Skeletal muscle tissue (tissue), 4 donors: ENCODE measurements around the gene CDC7. TPM values are rescaled to one million over a fixed set of nuclear protein-coding genes. Genes with fewer than 3 reads are reported as not detected.

Experiments used
- H3K27ac ChIP-seq: one replicate; pipeline ENCODE4 v1.7.0; 2013; ENCODE audit warnings: mild to moderate bottlenecking, low read depth, low read length, inconsistent platforms
- H3K27me3 ChIP-seq, 3 donors: one replicate each; pipeline ENCODE4 v1.7.0; 2013; ENCODE audit warnings: low read length in 3 of 3; ENCODE audit not compliant: control insufficient read depth in 3 of 3, insufficient read depth in 3 of 3
- H3K36me3 ChIP-seq, 3 donors: one replicate each; pipeline ENCODE4 v1.7.0; 2013; ENCODE audit warnings: low read length in 3 of 3; ENCODE audit not compliant: control insufficient read depth in 3 of 3, insufficient read depth in 3 of 3
- H3K4me1 ChIP-seq, 3 donors: one replicate each; pipeline ENCODE4 v1.7.0; 2013; ENCODE audit warnings: low read length in 3 of 3, mild to moderate bottlenecking in 3 of 3; ENCODE audit not compliant: control insufficient read depth in 3 of 3, insufficient read depth in 3 of 3
- H3K4me3 ChIP-seq, 3 donors: one replicate each; pipeline ENCODE4 v1.7.0; 2013; ENCODE audit warnings: low read length in 3 of 3
- H3K9ac ChIP-seq, 3 donors: one replicate each; pipeline ENCODE4 v1.7.0; 2013; ENCODE audit warnings: low read length in 3 of 3, mild to moderate bottlenecking in 3 of 3, moderate library complexity in 2 of 3, low read depth in 1 of 3
- H3K9me3 ChIP-seq, 3 donors: one replicate each; pipeline ENCODE4 v1.7.0; 2013; ENCODE audit warnings: low read length in 3 of 3; ENCODE audit not compliant: control insufficient read depth in 3 of 3
- total RNA-seq: library from RNA; depleted of rRNA; stranded (reverse); fragments of >200 nt; gene quantifications from one replicate; pipeline ENCODE4 v1.2.3, GENCODE V29; 2014
- donor health status: Osteomylitis.

CDC7 gene
- total RNA-seq, 1 donor from 2014 or later: 9.4 TPM

DNA sequence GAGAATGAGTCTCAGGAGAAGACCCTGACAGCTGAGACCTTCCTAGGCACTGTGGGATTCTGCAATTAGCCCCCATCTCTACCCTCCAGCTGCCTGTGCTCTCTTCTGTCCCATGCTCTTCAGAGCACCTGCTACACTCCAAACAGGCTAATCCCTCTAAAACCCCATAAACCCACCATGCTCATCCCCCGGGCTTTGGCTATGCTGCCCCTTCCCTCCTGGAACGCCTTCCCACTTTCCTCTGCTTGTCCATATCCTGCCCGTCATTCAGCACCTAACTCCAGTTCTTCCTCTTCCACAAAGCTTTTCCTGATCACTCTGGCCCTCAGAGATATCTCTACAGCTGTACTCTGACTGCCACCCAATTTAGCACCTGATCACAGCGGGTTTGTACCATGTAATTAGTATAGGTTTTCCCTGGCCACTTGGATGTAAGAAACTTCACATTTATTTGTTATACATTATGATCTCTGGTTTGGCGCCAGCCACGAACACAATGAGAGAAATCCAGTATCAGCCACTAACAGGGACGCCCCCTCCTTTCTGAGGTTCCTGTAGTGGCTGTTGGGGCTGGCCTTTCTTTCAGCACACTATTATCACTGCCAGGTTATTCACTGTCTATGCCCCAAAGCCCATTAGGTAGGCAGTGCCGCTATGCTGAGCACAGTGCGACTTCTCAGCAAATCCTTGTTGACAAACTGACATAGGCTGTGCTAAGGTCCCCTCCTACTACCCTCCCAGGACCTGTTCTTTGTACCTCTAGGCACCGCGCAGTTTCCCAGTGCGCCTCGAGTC lies 45.1 kb downstream of the CDC7 start:
- Histone ChIP-seq H3K27me3 (peaks cover 0 to 9% (median 0%) of the 10 kb centered on the region in 3 donors), H3K36me3 (no peaks in the 10 kb centered on the region), H3K4me3 (no peak overlapping the region), H3K9ac (no peak overlapping the region), H3K4me1 (no peaks in the 10 kb centered on the region), H3K9me3 (no peaks in the 10 kb centered on the region), H3K27ac (no peak overlapping the region)

DNA sequence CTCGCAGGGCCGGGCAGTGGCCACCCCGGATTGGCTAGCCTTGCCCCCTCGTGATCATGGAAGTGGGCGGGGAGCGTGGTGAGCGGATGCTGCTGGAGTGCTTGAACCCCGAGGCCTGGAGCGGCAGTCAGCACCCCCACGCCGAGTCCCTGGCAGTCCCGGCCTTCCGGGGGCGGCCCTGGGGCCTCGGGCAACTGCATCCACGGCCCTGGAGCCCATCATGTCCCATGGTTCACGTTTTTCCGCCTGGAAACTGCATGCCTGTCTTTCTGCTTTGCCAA lies 45.6 kb downstream of the CDC7 start:
- Histone ChIP-seq H3K9me3 (no peaks in the 10 kb centered on the region), H3K36me3 (no peaks in the 10 kb centered on the region)

DNA sequence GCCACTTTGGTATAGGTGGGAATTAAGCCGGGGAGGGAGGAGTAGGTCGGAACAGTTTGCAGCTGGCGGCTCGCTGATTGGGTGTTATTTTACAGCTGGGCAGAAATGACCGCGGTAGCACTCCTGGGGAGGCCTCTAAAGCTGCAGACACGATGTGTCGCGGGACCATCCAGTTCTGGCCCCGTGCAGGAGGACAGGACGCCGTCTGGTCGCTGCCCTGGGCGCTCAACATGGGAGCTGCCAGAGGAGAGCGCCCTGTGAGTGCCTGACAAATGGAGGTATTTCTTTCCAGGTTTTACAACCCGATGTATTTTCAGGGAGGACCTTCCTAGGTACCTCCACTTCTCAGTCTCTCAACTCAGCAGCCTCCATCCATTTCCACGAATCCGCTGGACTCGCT lies 46.2 kb downstream of the CDC7 start:
- no peak overlapping the region for H3K4me3 ChIP-seq

More for the DNA sequence above, 45.6 kb downstream of the CDC7 start:
- Histone ChIP-seq H3K4me1 (no peaks in the 10 kb centered on the region), H3K9ac (no peak overlapping the region), H3K4me3 (no peak overlapping the region), H3K27me3 (peaks cover 0 to 9% (median 0%) of the 10 kb centered on the region in 3 donors), H3K27ac (no peak overlapping the region)

DNA sequence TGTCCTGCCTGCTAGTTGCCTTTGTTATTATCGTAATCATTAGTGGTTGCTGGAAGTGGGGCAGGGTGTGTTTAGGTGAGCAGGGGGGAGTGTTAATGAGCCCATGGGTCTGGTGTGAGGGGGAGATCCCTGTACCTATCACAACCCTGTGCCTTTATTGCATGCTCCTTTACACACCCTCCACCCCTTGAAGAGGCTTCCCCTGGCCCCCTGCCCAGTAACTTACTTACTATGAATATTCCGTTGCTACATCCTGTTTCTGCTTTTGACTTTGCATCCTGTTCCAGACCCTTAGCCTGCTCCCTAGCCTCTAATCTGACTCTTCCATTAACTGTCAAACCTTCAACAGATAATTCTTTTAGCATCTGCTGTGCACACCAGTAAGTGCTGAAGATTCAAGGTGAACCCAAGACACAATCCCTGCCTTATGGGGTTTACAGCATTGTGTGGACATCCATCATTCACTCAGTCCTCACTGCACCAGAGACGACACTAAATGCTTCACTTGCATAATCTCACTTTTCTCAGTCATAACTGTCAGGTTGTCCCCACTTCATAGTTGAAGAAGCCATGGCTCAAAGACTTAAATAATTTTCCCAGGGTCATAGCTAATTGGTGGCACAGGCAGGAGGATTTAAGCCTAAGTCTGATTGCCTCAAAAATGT lies 47.9 kb downstream of the CDC7 start:
- no peak overlapping the region for H3K9ac ChIP-seq
- H3K36me3 ChIP-seq: no peaks in the 10 kb centered on the region
- no peak overlapping the region for H3K4me3 ChIP-seq
- H3K4me1 ChIP-seq: peaks cover 0 to 4% (median 0%) of the 10 kb centered on the region in 3 donors
- H3K9me3 ChIP-seq: no peaks in the 10 kb centered on the region
- H3K27ac ChIP-seq: no peak overlapping the region
- peaks cover 0 to 9% (median 0%) of the 10 kb centered on the region in 3 donors for H3K27me3 ChIP-seq

More for the DNA sequence above, 46.2 kb downstream of the CDC7 start:
- Histone ChIP-seq H3K36me3 (no peaks in the 10 kb centered on the region), H3K9ac (no peak overlapping the region), H3K9me3 (no peaks in the 10 kb centered on the region), H3K27ac (no peak overlapping the region), H3K4me1 (no peaks in the 10 kb centered on the region), H3K27me3 (peaks cover 0 to 9% (median 0%) of the 10 kb centered on the region in 3 donors)

DNA sequence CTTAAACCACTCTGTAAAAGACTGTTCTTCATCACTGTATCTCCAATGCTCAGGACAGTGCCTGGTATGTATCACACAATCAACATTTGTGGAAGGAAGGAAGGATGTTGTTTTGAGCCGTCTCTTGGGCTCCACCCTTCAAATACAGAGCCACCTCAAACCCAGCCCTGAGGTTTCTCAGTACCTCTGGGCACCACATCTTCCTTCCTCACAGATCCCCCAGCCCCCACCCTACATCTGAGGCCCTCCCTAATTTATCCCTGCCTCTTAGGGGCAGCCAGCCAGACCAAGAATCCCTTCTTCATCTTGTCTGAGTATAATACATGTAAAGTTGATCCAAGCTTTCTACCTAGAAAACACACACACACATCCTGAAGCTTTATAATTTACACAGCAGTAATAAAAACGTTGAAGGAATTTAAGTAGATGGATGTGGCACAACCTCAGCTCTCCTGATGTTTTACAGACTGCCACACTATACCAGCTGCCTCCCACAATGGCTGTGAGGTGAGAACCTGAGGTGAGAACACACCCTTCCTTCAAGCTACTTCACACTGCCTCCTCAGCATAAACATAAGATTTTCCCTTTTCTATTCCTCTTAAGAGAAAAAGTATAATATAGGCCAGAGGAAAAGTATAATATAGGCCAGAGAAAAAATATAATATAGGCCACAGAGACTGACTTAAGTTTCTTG lies 48.5 kb downstream of the CDC7 start:
- peaks cover 0 to 9% (median 0%) of the 10 kb centered on the region in 3 donors for H3K27me3 ChIP-seq
- H3K9ac ChIP-seq: no peak overlapping the region
- peaks cover 0 to 4% (median 0%) of the 10 kb centered on the region in 3 donors for H3K4me1 ChIP-seq
- H3K9me3 ChIP-seq: no peaks in the 10 kb centered on the region
- no peak overlapping the region for H3K27ac ChIP-seq
- no peak overlapping the region for H3K4me3 ChIP-seq
- no peaks in the 10 kb centered on the region for H3K36me3 ChIP-seq

DNA sequence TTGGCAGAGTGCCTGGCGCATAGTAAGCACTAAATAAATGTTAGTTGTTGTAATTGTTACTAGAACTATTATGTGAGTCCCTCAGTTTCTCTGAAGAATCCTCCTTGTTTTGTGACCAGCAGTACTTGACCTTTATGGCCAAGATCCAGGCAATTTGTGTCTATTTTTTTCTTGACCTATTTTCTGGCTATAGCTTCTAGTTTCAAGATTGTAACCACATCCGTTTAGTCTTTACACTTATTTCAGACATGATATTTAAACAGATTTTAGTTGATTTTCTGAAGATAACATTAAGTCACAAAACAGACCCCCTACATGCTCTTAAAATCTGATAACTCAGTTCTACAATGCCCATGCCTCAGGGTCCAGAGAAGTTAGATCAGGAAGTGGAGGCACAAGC lies 50.3 kb downstream of the CDC7 start:
- H3K4me3 ChIP-seq: no peak overlapping the region
- H3K36me3 ChIP-seq: no peaks in the 10 kb centered on the region
- no peak overlapping the region for H3K9ac ChIP-seq
- peaks cover 0 to 8% (median 0%) of the 10 kb centered on the region in 3 donors for H3K27me3 ChIP-seq
- H3K4me1 ChIP-seq: peaks cover 0 to 4% (median 0%) of the 10 kb centered on the region in 3 donors
- no peaks in the 10 kb centered on the region for H3K9me3 ChIP-seq
- H3K27ac ChIP-seq: no peak overlapping the region

DNA sequence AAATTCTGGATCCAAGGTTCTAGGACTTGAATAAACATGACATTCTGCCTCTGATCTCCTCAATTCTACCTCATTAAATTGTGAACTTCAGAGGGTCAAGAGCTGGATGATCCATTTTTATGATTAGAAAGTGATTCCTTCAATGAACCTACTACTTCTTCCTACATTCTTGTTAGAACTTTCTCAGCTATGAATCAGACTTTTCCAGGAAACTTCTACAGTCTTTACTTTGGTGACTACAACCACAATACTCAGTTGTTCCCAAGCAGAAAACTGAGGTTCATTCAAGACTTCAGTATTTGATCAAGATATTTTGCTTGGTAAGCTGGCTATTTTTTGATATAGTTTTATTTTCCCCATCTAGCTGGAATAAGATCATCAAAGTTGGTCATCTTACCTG lies 51.4 kb downstream of the CDC7 start:
- Histone ChIP-seq H3K4me3 (no peak overlapping the region), H3K9ac (no peak overlapping the region), H3K9me3 (no peaks in the 10 kb centered on the region), H3K4me1 (peaks cover 0 to 4% (median 0%) of the 10 kb centered on the region in 3 donors), H3K27ac (no peak overlapping the region), H3K27me3 (no peaks in the 10 kb centered on the region), H3K36me3 (no peaks in the 10 kb centered on the region)

DNA sequence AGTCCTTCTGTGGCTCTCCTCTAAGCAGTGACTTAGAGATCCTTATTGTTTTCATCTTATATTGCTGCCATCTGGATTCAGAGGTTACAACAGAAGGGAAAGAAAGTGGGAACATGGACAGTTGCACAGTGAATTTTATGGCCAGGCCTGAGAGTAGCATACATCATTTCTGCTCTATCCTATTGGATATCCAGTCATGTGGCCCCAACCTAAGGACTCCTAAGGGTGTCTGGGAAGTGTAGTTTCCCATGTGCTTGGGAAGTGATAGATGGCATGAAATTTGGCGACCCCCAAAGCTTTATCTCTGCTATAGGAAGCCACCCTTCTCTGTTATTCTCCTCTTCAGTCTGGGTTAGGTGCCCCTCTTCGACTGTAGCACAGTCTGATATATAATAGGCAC lies 51.9 kb downstream of the CDC7 start:
- H3K9ac ChIP-seq: no peak overlapping the region
- peaks cover 0 to 4% (median 0%) of the 10 kb centered on the region in 3 donors for H3K4me1 ChIP-seq
- no peaks in the 10 kb centered on the region for H3K9me3 ChIP-seq
- H3K27ac ChIP-seq: no peak overlapping the region
- H3K36me3 ChIP-seq: no peaks in the 10 kb centered on the region
- no peaks in the 10 kb centered on the region for H3K27me3 ChIP-seq
- H3K4me3 ChIP-seq: no peak overlapping the region

DNA sequence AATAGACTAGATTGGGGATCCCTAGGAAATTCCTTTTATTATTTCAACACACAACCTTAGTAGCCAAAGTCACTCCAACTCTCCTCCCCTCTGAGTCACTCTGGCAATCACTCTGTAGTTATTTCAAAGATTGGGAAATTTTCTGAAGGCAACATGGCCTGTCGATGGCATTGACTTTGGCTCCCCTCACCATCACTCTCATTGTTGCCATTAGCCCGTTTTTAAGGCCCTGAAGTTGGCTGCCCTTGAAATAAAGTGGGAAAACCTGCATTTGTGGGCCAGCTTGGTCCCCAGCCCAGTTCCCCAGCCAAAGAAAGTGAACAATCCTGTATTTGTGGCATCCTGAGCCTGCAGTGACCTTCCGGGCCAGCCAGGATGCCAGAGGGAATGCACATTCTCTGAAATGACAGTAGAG lies 52.5 kb downstream of the CDC7 start:
- no peaks in the 10 kb centered on the region for H3K9me3 ChIP-seq

More for the DNA sequence above, 52.5 kb downstream of the CDC7 start:
- Histone ChIP-seq H3K4me1 (peaks cover 0 to 4% (median 0%) of the 10 kb centered on the region in 3 donors), H3K36me3 (no peaks in the 10 kb centered on the region), H3K27me3 (no peaks in the 10 kb centered on the region), H3K4me3 (no peak overlapping the region), H3K9ac (no peak overlapping the region), H3K27ac (no peak overlapping the region)
